K562 (cell line): ENCODE data around the gene HOXB4. TPM values are rescaled to one million over a fixed set of nuclear protein-coding genes. Genes with fewer than 3 reads are reported as not detected.

Source experiments
- ATAC-seq: fragments of 200-7000 bp; cut with Tn5 transposase; 3 replicates; pipeline ENCODE4 v1.9.1; 2020; ENCODE audit warnings: moderate library complexity
- BruUV-seq: library from RNA; stranded (reverse); fragments of 400-500 nt; replicated peaks from 2 replicates; lab custom pipeline; 2021; lab: Mats Ljungman, UMichigan
- CTCF ChIA-PET: fragments of 300-600 bp; formaldehyde crosslinking; extraction: SDS; loops from one replicate; lab custom pipeline; 2021; ENCODE audit warnings: low intra/inter-chr PET ratio; lab: Yijun Ruan, JAX
- POLR2A ChIA-PET: fragments of 300-600, 350-650 bp; sonication (Branson Sonifier 250); formaldehyde crosslinking; extraction: SDS; loops from one replicate; lab custom pipeline; 2021; ENCODE audit warnings: antibody characterized with exemption, inconsistent platforms; lab: Yijun Ruan, JAX
- DNase-seq, 4 experiments: peaks; one replicate each; pipeline versions ENCODE4 v3.0.0 to v3.0.0-alpha.2; 2011 to 2018; ENCODE audit warnings: low spot score in 3 of 4, mixed read lengths in 3 of 4; ENCODE audit errors: extremely low read depth in 1 of 4
- FAIRE-seq: peaks from 2 replicates; lab custom pipeline; 2011; peaks lifted over from hg19 to GRCh38; lab: Jason Lieb, UNC
- H2AFZ ChIP-seq: 2 replicates; pipeline ENCODE4 v1.6.0; 2011; ENCODE audit warnings: low read depth, low read length, control low read depth, inconsistent platforms
- H3K27ac ChIP-seq: fragments of 200-600 bp; 3 replicates; pipeline ENCODE4 v1.8.0; 2011; ENCODE audit warnings: low read depth, mild to moderate bottlenecking, control low read depth, inconsistent platforms, low read length, moderate library complexity, mixed read lengths; ENCODE audit errors: extremely low read depth
- H3K27me3 ChIP-seq, 2 experiments: fragments of 300-600 bp in 1 of 2; 2 replicates in 1 of 2; 3 replicates in 1 of 2; pipeline versions ENCODE4 v1.6.0 to v1.8.0; 2011; ENCODE audit warnings: inconsistent platforms in 2 of 2, low read length in 2 of 2, mild to moderate bottlenecking in 1 of 2, mixed read lengths in 1 of 2, moderate library complexity in 1 of 2; ENCODE audit not compliant: control insufficient read depth in 2 of 2, insufficient read depth in 2 of 2
- H3K36me3 ChIP-seq: fragments of 300-600 bp; 3 replicates; pipeline ENCODE4 v1.8.0; 2011; ENCODE audit warnings: mild to moderate bottlenecking, low read length, inconsistent platforms; ENCODE audit not compliant: control insufficient read depth, insufficient read depth
- H3K4me1 ChIP-seq, 2 experiments: fragments of 200-600 bp in 1 of 2; replicated peaks in 1 of 2; 2 replicates in 1 of 2; 3 replicates in 1 of 2; pipeline versions ENCODE4 v1.5.1 to v1.8.0; 2011; ENCODE audit warnings: inconsistent platforms in 2 of 2, low read length in 2 of 2, mild to moderate bottlenecking in 1 of 2, mixed read lengths in 1 of 2, moderate library complexity in 1 of 2; ENCODE audit not compliant: control insufficient read depth in 2 of 2, insufficient read depth in 2 of 2
- H3K4me2 ChIP-seq: 2 replicates; pipeline ENCODE4 v1.6.1; 2011; ENCODE audit warnings: low read length, control low read depth, inconsistent platforms, mixed read lengths; ENCODE audit not compliant: insufficient read depth
- H3K4me3 ChIP-seq: fragments of 200-600 bp; sonication (generic), shearing (Covaris generic); 2 replicates; pipeline ENCODE4 v1.5.1; 2016; ENCODE audit warnings: control low read depth, inconsistent platforms
- H3K79me2 ChIP-seq: fragments of 200-600 bp; 3 replicates; pipeline ENCODE4 v1.8.0; 2011; ENCODE audit warnings: low read length, inconsistent platforms; ENCODE audit not compliant: control insufficient read depth, insufficient read depth
- H3K9ac ChIP-seq, 2 experiments: 2 replicates each; pipeline versions ENCODE4 v1.6.0 to v1.6.1; 2011; ENCODE audit warnings: low read depth in 2 of 2, low read length in 2 of 2, control low read depth in 1 of 2, inconsistent platforms in 1 of 2, mild to moderate bottlenecking in 1 of 2, mixed read lengths in 1 of 2; ENCODE audit not compliant: insufficient read depth in 1 of 2
- H3K9me1 ChIP-seq: one replicate; pipeline ENCODE4 v1.6.0; 2011; ENCODE audit warnings: inconsistent platforms, mild to moderate bottlenecking, low read length, moderate library complexity; ENCODE audit not compliant: control insufficient read depth, insufficient read depth
- H3K9me3 ChIP-seq: replicated peaks from 2 replicates; pipeline ENCODE4 v1.5.1; 2011; ENCODE audit warnings: low read depth, low read length, inconsistent platforms; ENCODE audit not compliant: control insufficient read depth, insufficient read depth
- H4K20me1 ChIP-seq: replicated peaks from 2 replicates; pipeline ENCODE4 v1.6.1; 2011; ENCODE audit warnings: low read length, inconsistent platforms, mixed read lengths; ENCODE audit not compliant: control insufficient read depth, insufficient read depth
- BACH1 ChIP-seq: fragments of 200-800 bp; sonication (Bioruptor generic); IDR thresholded peaks from 2 replicates; pipeline ENCODE4 v1.6.1; 2016; ENCODE audit warnings: missing genetic modification characterization, missing compliant biosample characterization
- CREM ChIP-seq: IDR thresholded peaks from 2 replicates; pipeline ENCODE4 v1.6.1; 2014; ENCODE audit warnings: antibody characterized with exemption, low read depth
- POLR2AphosphoS5 ChIP-seq: IDR thresholded peaks from 2 replicates; pipeline ENCODE4 v1.6.1; 2011; ENCODE audit warnings: mild to moderate bottlenecking, low read depth, low read length, moderate library complexity; ENCODE audit not compliant: control insufficient read depth, insufficient read depth
- SPI1 ChIP-seq: IDR thresholded peaks from 2 replicates; pipeline ENCODE4 v1.6.1; 2011; ENCODE audit warnings: low read depth, low read length, control low read depth, borderline replicate concordance
- TEAD1 ChIP-seq, 2 experiments: fragments of 450-650 bp in 1 of 2; sonication (generic) in 1 of 2; formaldehyde crosslinking; IDR thresholded peaks; 2 replicates each; pipeline versions ENCODE4 v1.4.0 to v1.8.0; 2020 to 2022; ENCODE audit warnings: mild to moderate bottlenecking in 2 of 2, missing genetic modification reagents in 1 of 2
- YY1 ChIP-seq, 3 experiments: IDR thresholded peaks; 2 replicates each; pipeline ENCODE4 v1.6.1; 2011; ENCODE audit warnings: low read length in 2 of 3, mild to moderate bottlenecking in 2 of 3, moderate library complexity in 2 of 3, borderline replicate concordance in 1 of 3, control low read depth in 1 of 3, low read depth in 1 of 3; ENCODE audit not compliant: insufficient read depth in 3 of 3, insufficient replicate concordance in 2 of 3, control insufficient read depth in 1 of 3, insufficient read length in 1 of 3; ENCODE audit errors: extremely low read depth in 1 of 3
- ZNF445 ChIP-seq: fragments of 250-450 bp; sonication (Bioruptor Pico); IDR thresholded peaks from 2 replicates; pipeline ENCODE4 v1.4.0; 2020; ENCODE audit warnings: low read depth, mild to moderate bottlenecking, moderate library complexity
- WGBS: fragments of 100-300 bp; shearing (Covaris generic); methylation state at CpG from one replicate; pipeline ENCODE4 v1.1.6; 2016; ENCODE audit warnings: low coverage, mixed read lengths; ENCODE audit not compliant: insufficient coverage; ENCODE audit errors: missing lambda C conversion rate; 5-methylcytosine and 5-hydroxymethylcytosine counted together
- in situ Hi-C: fragments of 300-500 bp; cut with MboI; formaldehyde crosslinking; loops from 4 replicates; pipeline ENCODE4 v1.15.0; 2018; ENCODE audit warnings: inconsistent platforms, mixed read lengths
- intact Hi-C: fragments of 100-400 bp; cut with micrococcal nuclease; formaldehyde crosslinking; loops from 2 replicates; pipeline ENCODE4 v1.14.2; 2022
- polyA plus RNA-seq, 8 experiments: library from polyadenylated mRNA; depleted of rRNA in 4 of 8; stranded (reverse) in 5 of 8; unstranded in 3 of 8; fragments of >200 nt; fragmentation: Nextera tagmentation in 2 of 8; fragmentation: Illumina TruSeq in 1 of 8; extraction: Ambion mirVana in 2 of 8; extraction: Trizol in 1 of 8; gene quantifications; 2 replicates each; pipeline versions ENCODE4 v1.2.1 to v1.2.3, GENCODE V29; 2011 to 2014; ENCODE audit warnings: inconsistent platforms in 1 of 8, missing spikeins in 1 of 8
- total RNA-seq, 7 experiments: library from RNA; depleted of rRNA in 6 of 7; stranded (reverse); fragments of >200 nt in 6 of 7; fragmentation: Illumina TruSeq in 2 of 7; extraction: Trizol in 2 of 7; gene quantifications; 2 replicates each; pipeline versions ENCODE4 v1.2.1 to v1.2.3, GENCODE V29; 2011 to 2021; ENCODE audit warnings: low replicate concordance in 1 of 7
- TF ChIP-seq, protein P1 (sequence below), 2 experiments: fragments of 450-650 bp; formaldehyde crosslinking in 1 of 2; IDR thresholded peaks; 2 replicates each; pipeline versions ENCODE4 v1.4.0 to v1.6.1; 2014 to 2020; ENCODE audit warnings: mild to moderate bottlenecking in 2 of 2, borderline replicate concordance in 1 of 2, low read depth in 1 of 2

HOXB4 gene
- total and polyA plus RNA-seq, 9 of the 15 experiments (the other 6 are each of a cell fraction or from before 2014, with no cell fraction given) = 1.6 to 34.9 (median 14.9) TPM

DNA sequence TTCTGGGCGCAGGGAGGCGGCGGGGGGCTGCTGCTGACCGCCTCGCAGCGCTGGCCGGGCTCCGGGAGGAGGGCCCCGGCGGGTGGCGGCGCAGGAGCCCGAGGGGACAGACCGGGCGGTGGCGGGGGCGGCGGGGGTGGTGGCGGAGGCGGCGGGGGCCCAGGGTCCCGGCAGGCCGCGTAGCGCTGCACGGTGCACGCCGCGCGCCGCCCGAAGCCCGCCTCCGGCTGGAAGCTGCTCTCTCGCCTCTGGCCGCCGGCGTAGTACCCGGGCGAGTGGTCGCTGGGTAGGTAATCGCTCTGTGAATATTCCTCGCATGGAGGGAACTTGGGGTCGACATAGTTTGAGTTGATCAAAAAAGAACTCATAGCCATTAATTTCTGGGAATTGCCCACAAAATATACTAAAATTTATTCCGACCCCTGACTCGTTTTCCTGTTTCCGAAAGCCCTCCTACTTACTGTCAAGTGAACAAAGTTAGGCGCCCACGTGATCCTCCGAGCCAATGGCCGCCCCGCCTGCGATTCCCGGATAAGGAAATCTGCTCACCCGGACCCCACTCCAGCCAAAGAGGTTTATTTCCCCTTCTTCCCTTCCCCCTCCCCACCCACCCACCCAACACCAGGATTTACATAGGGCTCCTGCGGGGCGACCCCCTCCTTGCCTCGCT, at the start of gene HOXB4 (continued):
- peak; percentile 20; the same call in 1 of the 2 replicates for TF ChIP-seq POLR2AphosphoS5

DNA sequence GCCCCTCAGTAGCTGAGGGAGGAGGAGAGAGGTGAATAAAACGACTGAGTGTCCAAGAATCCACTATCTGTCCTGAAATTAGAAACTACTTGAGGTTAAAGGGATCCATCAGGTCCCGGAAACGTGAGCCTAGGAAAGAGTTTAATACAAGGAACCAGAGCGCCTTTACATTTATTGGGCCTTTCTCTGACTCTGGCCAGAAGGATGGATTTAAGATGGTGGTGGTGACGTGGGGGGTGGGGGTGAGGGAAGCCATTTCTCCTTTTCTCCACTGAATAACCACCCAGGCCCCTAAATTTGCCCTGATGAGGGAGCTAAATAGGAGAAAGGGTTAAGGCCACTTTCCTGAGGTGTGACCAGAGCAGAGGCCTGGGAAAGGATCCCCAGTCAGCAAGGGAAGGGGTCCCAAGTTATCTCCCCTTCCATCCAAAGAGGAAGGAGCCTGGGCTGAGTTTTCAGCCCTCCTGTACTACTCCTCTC, 49.0 kb upstream of the HOXB4 start:
- FAIRE-seq (no peak), DNase-seq (peak in 1 of 4 experiments; percentile 53), ATAC-seq (peak; percentile 0)
- Histone ChIP-seq H3K27me3 (no peaks in the 10 kb centered on the region), H2AFZ (peak overlapping the region; percentile 73; the same call in 1 of the 2 replicates), H3K27ac (peak overlapping the region; percentile 97), H3K4me2 (peak overlapping the region; percentile 99), H4K20me1 (peaks cover 26% of the 10 kb centered on the region), H3K79me2 (peaks cover 88% of the 10 kb centered on the region), H3K9me1 (no peaks in the 10 kb centered on the region), H3K4me3 (peak overlapping the region; percentile 97), H3K9me3 (no peaks in the 10 kb centered on the region), H3K36me3 (peaks cover 26% of the 10 kb centered on the region), H3K4me1 (peaks cover 39 to 61% of the 10 kb centered on the region in 2 experiments), H3K9ac (peak overlapping the region; percentile 91 to 95; a peak in 3 of 4 replicates)
- ChIA-PET POLR2A (interaction anchor here (0.6 to 4.0 kb wide), 5 partner anchors 9 to 610 kb away, joined by 3 to 43 read pairs (median 5); no protein-coding TSS in a partner anchor), CTCF (no interaction called here)
- 13% methylated on average over 4 of the region's 5 CpGs for WGBS
- no TSS peak for BruUV-seq
- in situ Hi-C loops = loop anchor here (10.0 kb wide), 1 partner anchor 592 kb away; the partner anchor contains the start of gene COPZ2
- intact Hi-C loops = loop anchor here (2.0 to 5.0 kb wide), 2 partner anchors 80 to 370 kb away; partner anchors contain the start of gene IGF2BP1
- TF ChIP-seq, protein P1, sequence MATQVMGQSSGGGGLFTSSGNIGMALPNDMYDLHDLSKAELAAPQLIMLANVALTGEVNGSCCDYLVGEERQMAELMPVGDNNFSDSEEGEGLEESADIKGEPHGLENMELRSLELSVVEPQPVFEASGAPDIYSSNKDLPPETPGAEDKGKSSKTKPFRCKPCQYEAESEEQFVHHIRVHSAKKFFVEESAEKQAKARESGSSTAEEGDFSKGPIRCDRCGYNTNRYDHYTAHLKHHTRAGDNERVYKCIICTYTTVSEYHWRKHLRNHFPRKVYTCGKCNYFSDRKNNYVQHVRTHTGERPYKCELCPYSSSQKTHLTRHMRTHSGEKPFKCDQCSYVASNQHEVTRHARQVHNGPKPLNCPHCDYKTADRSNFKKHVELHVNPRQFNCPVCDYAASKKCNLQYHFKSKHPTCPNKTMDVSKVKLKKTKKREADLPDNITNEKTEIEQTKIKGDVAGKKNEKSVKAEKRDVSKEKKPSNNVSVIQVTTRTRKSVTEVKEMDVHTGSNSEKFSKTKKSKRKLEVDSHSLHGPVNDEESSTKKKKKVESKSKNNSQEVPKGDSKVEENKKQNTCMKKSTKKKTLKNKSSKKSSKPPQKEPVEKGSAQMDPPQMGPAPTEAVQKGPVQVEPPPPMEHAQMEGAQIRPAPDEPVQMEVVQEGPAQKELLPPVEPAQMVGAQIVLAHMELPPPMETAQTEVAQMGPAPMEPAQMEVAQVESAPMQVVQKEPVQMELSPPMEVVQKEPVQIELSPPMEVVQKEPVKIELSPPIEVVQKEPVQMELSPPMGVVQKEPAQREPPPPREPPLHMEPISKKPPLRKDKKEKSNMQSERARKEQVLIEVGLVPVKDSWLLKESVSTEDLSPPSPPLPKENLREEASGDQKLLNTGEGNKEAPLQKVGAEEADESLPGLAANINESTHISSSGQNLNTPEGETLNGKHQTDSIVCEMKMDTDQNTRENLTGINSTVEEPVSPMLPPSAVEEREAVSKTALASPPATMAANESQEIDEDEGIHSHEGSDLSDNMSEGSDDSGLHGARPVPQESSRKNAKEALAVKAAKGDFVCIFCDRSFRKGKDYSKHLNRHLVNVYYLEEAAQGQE (IDR thresholded peaks at IDR 0.05; ENCODE audit: borderline replicate concordance) = no peak
- TF ChIP-seq, protein P1 (CRISPR knock-in tag; IDR thresholded peaks at IDR 0.05; ENCODE audit: low read depth) = no peak
- TF ChIP-seq ZNF445 = 0 out of 2 replicates have a peak, but pooled peaks have one; percentile 13
- TF ChIP-seq CREM = peak; percentile 10; the same call in 1 of the 2 replicates
- TF ChIP-seq TEAD1 (CRISPR knock-in tag; IDR thresholded peaks at IDR 0.05) = 0 out of 4 replicates have a peak, but pooled peaks of 1 of the 2 experiments have one; percentile 23
- TF ChIP-seq BACH1 = peak; percentile 31; the same call in 1 of the 2 replicates
- TF ChIP-seq SPI1 = peak; percentile 27; the same call in 1 of the 2 replicates
- TF ChIP-seq YY1 (IDR thresholded peaks at IDR 0.05; ENCODE audit: borderline replicate concordance in 1 of 3, control insufficient read depth in 1 of 3, extremely low read depth in 1 of 3, insufficient read depth in 3 of 3, insufficient read length in 1 of 3, insufficient replicate concordance in 2 of 3, low read depth in 1 of 3, low read length in 2 of 3) = peak in 2 of 3 experiments; percentile 25 to 88
